ENCODE data around the gene FBXW4.
A peak's percentile ranks its signal among the peaks of the same experiment; 100 is the strongest.

FBXW4 gene

DNA sequence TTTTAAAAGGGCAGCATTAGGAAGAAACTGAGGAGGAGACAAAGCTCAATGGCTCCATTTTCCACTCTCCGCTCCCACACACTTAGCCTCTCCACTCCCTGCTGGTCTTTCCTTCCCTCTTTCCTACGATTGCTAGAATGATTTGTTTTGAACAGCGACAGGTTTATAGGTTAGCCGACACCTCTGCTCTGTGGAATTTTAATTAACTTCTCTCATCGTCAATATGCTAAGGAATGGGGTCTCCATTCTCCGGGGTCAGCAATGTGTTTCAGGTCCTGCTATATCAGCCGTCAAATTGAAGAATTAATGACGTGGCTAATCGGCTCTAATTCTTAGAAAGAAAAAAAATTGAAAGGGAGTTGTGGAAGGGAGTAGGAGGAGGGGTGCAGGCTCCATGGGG lies 28.9 kb downstream of the FBXW4 start:
- Histone ChIP-seq H3K4me1 (ENCODE audit: insufficient read depth, low read length) (no peaks in the 10 kb centered on the region), H3K9me3 (ENCODE audit: low read length) (peaks cover 1% of the 10 kb centered on the region), H2AFZ (ENCODE audit: low read depth, low read length) (no peak overlapping the region), H3K36me3 (ENCODE audit: insufficient read depth, low read length) (no peaks in the 10 kb centered on the region), H3K4me3 (ENCODE audit: low read length) (no peak overlapping the region), H3K27me3 (ENCODE audit: insufficient read depth, low read length) (peaks cover 71% of the 10 kb centered on the region)

DNA sequence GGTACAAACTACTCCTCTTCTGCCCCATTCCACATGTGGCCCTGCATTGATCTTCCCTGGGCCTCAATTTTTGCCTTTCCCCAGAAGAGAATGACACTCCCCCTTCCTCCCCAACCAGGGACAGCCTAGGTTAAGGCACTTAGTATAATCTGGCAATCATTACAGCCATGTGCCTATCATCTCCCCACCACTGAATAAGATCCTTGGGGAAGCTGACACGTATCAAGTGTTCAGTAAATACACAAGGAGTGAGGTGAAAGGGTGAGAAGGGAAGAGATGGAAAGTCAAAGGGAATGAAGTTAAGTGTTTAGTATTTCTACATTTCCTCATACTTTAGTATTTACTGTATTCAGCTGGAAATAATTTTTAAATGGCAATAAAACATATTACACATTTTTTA lies 31.9 kb downstream of the FBXW4 start:
- Histone ChIP-seq H3K4me1 (ENCODE audit: insufficient read depth, low read length) (no peaks in the 10 kb centered on the region), H2AFZ (ENCODE audit: low read depth, low read length) (no peak overlapping the region), H3K9me3 (ENCODE audit: low read length) (no peaks in the 10 kb centered on the region), H3K27me3 (ENCODE audit: insufficient read depth, low read length) (peaks cover 77% of the 10 kb centered on the region), H3K4me3 (ENCODE audit: low read length) (no peak overlapping the region), H3K36me3 (ENCODE audit: insufficient read depth, low read length) (no peaks in the 10 kb centered on the region)

DNA sequence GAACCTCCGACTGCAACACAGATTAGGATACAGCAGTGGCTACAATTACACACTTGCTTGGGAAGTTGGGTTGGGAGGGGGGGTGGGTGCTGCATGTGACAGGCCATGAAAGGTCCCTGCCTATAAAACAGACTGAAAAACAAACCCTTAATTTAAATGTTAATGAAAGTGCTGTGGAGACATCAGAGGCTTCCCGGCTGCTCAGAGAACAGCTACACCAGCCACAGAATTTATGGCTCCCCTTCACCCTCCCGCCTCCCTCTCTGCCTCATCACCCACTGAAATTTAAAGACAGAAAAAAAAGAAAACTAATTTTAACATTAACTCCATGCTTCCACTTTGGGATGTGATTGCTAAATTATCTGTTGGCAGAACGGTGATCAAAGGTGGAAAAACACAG lies 34.7 kb downstream of the FBXW4 start:
- Histone ChIP-seq H3K27me3 (ENCODE audit: insufficient read depth, low read length) (peaks cover 82% of the 10 kb centered on the region), H3K9me3 (ENCODE audit: low read length) (no peaks in the 10 kb centered on the region)

DNA sequence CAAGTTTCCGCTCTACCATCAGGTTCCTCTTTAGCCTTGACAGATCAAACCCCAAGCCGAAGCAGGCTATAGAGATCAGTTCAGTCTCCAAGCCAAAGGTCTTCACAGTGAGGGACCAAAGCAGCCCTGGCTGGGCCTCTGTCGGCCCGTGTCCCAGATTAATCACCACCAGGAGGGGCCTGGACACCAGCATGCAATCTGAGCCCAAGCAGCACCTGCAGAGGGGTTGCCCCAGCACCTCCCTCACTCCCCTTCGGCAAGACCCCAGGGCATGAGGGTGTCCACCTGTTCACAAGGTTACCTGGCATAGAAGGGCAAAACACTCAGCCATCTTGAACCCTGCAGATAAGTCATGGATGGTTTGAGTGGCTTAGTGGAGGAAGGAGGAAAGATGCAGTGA lies 36.0 kb downstream of the FBXW4 start:
- no peak overlapping the region for H2AFZ ChIP-seq (ENCODE audit: low read depth, low read length)
- H3K36me3 ChIP-seq (ENCODE audit: insufficient read depth, low read length) = no peaks in the 10 kb centered on the region
- H3K4me1 ChIP-seq (ENCODE audit: insufficient read depth, low read length) = no peaks in the 10 kb centered on the region
- no peak overlapping the region for H3K4me3 ChIP-seq (ENCODE audit: low read length)
- no peaks in the 10 kb centered on the region for H3K9me3 ChIP-seq (ENCODE audit: low read length)
- H3K27me3 ChIP-seq (ENCODE audit: insufficient read depth, low read length) = peaks cover 71% of the 10 kb centered on the region

More for the DNA sequence above, 34.7 kb downstream of the FBXW4 start:
- Histone ChIP-seq H3K36me3 (ENCODE audit: insufficient read depth, low read length) (no peaks in the 10 kb centered on the region), H3K4me1 (ENCODE audit: insufficient read depth, low read length) (no peaks in the 10 kb centered on the region), H2AFZ (ENCODE audit: low read depth, low read length) (no peak overlapping the region), H3K4me3 (ENCODE audit: low read length) (no peak overlapping the region)

DNA sequence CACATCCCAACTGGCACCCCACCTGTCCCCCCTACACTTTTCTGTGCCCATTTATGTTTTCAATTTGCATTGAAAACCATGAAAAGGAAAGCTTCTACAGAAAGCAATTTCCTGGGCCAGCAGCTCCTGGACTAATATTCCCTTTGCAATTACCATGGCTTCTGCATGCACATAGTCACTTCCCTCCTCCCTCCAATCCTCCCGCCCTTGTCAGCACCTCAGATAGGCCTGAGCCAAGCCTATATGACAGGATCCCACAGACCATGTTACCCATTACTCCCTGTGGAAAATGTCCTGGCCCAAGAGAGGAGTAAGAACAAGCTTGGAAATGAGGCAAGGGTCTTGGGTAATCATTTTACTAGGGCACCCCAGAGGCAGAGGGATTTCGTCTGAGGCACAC lies 38.1 kb downstream of the FBXW4 start:
- Histone ChIP-seq H3K9me3 (ENCODE audit: low read length) (no peaks in the 10 kb centered on the region), H3K27me3 (ENCODE audit: insufficient read depth, low read length) (peaks cover 65% of the 10 kb centered on the region), H2AFZ (ENCODE audit: low read depth, low read length) (no peak overlapping the region), H3K4me3 (ENCODE audit: low read length) (no peak overlapping the region), H3K36me3 (ENCODE audit: insufficient read depth, low read length) (no peaks in the 10 kb centered on the region), H3K4me1 (ENCODE audit: insufficient read depth, low read length) (peaks cover 3% of the 10 kb centered on the region)

DNA sequence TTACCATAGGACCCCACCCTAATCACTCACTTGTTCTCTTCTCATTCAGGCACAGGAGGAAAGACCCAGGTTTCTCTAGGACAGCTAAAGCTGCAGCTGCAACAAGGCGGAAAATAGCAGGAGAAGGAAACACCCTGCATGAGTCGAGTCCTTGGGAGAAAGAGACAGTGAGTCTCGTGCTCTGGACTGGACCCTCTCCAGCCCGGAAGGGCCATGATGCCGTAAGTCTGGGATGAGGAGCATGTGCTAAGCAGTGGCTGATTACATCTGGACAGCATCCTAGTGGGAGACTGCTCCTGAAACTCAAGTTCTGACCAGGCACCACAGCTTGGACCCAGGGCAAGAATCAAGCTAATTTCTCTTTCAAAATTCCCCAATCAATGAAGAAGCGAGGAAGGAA lies 39.4 kb downstream of the FBXW4 start:
- H3K4me3 ChIP-seq (ENCODE audit: low read length) = no peak overlapping the region
- no peaks in the 10 kb centered on the region for H3K36me3 ChIP-seq (ENCODE audit: insufficient read depth, low read length)
- peaks cover 16% of the 10 kb centered on the region for H3K4me1 ChIP-seq (ENCODE audit: insufficient read depth, low read length)
- H2AFZ ChIP-seq (ENCODE audit: low read depth, low read length) = no peak overlapping the region
- peaks cover 52% of the 10 kb centered on the region for H3K27me3 ChIP-seq (ENCODE audit: insufficient read depth, low read length)
- no peaks in the 10 kb centered on the region for H3K9me3 ChIP-seq (ENCODE audit: low read length)

DNA sequence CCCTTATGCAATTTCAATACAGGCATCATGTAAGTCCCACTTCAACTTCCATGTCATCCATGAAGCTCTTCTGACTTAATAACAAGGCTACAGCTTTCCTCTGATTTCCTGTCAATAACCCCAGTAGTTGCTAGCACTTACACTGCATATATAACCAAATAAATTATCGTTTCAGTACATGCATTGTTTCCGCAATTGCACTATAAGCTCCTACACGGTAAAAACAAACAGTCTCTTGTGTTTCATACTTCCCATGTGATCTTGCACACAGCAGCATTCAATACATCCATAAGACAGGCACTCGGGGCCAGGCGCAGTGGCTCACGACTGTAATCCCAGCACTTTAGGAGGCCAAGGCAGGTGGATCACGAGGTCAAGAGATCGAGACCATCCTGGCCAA lies 41.4 kb downstream of the FBXW4 start:
- H3K27me3 ChIP-seq (ENCODE audit: insufficient read depth, low read length) = peaks cover 54% of the 10 kb centered on the region
- H2AFZ ChIP-seq (ENCODE audit: low read depth, low read length) = no peak overlapping the region
- H3K9me3 ChIP-seq (ENCODE audit: low read length) = no peaks in the 10 kb centered on the region
- peaks cover 22% of the 10 kb centered on the region for H3K4me1 ChIP-seq (ENCODE audit: insufficient read depth, low read length)
- no peaks in the 10 kb centered on the region for H3K36me3 ChIP-seq (ENCODE audit: insufficient read depth, low read length)
- H3K4me3 ChIP-seq (ENCODE audit: low read length) = no peak overlapping the region

DNA sequence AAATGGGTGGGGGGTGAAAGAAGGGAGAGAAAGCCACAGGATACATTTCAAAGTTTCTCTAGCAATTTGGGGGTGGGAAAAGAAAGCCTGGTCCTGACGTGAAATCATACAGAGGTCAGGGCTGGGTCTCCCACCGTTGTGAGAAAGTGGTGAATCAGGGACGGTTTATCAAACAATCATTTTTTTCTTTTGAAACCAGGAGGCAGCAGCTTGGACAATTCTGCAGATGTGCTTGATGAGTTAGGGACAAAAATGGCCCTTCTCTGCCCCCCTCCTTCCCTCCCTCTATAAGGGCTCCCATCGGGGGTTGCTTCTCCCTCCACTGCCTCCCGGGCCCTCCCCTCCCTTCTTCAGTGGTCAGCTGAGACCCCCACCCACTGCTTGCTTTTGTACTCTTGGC lies 43.6 kb downstream of the FBXW4 start:
- no peaks in the 10 kb centered on the region for H3K9me3 ChIP-seq (ENCODE audit: low read length)
- H3K4me3 ChIP-seq (ENCODE audit: low read length) = no peak overlapping the region
- peaks cover 62% of the 10 kb centered on the region for H3K27me3 ChIP-seq (ENCODE audit: insufficient read depth, low read length)
- H3K36me3 ChIP-seq (ENCODE audit: insufficient read depth, low read length) = no peaks in the 10 kb centered on the region
- peaks cover 22% of the 10 kb centered on the region for H3K4me1 ChIP-seq (ENCODE audit: insufficient read depth, low read length)
- no peak overlapping the region for H2AFZ ChIP-seq (ENCODE audit: low read depth, low read length)

DNA sequence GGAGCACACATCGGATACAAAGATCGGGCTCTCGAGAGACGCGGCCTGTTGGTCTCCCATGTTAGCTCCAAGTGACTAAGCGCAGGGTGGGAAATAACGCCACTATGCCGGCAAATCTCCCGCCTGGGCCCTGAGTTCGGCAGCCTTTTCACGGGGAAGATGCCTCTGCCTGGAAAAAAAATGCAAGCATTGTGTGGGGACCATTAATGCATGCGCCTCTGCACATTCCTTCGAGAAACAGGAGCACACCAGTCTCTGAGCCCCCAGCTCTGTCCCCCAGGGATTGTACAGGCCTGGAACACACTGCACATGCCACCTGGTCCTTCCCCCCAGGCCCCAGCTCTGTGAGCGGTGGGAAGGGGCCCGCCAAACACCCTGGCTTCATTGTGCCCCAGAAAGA lies 44.1 kb downstream of the FBXW4 start:
- Histone ChIP-seq H3K9me3 (ENCODE audit: low read length) (no peaks in the 10 kb centered on the region), H3K4me1 (ENCODE audit: insufficient read depth, low read length) (peaks cover 22% of the 10 kb centered on the region)

DNA sequence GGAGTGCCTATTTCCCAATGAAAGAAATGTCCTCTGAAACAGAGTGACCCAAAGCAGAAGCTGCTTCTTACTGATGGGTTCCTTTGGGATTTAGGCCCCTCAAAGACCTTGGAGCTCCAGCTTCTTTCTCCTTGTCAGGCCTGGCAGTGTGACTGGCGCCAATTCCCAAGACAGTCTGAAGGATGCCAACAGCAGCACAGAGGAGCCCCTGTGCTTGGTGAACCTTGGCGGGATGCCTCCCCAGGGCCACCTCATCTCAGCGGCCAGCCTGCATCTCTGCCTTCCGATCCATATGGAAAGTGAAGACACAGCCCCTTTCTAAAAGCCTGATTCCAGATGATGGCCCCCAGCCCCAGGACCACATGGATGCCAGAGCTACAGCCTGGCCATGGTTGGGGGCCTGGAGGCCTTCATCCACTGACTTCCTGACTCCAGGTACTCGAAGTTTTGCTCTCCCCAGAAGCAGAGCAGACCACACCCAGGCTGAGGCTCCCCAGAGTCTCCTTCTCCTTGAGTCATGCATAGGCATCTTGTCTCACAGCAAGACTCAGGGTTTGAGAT lies 45.4 kb downstream of the FBXW4 start:
- no peaks in the 10 kb centered on the region for H3K36me3 ChIP-seq (ENCODE audit: insufficient read depth, low read length)
- peaks cover 24% of the 10 kb centered on the region for H3K4me1 ChIP-seq (ENCODE audit: insufficient read depth, low read length)
- H3K4me3 ChIP-seq (ENCODE audit: low read length) = no peak overlapping the region
- H3K27me3 ChIP-seq (ENCODE audit: insufficient read depth, low read length) = peaks cover 65% of the 10 kb centered on the region
- no peaks in the 10 kb centered on the region for H3K9me3 ChIP-seq (ENCODE audit: low read length)
- H2AFZ ChIP-seq (ENCODE audit: low read depth, low read length) = no peak overlapping the region

More for the DNA sequence above, 44.1 kb downstream of the FBXW4 start:
- Histone ChIP-seq H3K27me3 (ENCODE audit: insufficient read depth, low read length) (peaks cover 61% of the 10 kb centered on the region), H3K4me3 (ENCODE audit: low read length) (peak overlapping the region; percentile 4), H2AFZ (ENCODE audit: low read depth, low read length) (no peak overlapping the region), H3K36me3 (ENCODE audit: insufficient read depth, low read length) (no peaks in the 10 kb centered on the region)

DNA sequence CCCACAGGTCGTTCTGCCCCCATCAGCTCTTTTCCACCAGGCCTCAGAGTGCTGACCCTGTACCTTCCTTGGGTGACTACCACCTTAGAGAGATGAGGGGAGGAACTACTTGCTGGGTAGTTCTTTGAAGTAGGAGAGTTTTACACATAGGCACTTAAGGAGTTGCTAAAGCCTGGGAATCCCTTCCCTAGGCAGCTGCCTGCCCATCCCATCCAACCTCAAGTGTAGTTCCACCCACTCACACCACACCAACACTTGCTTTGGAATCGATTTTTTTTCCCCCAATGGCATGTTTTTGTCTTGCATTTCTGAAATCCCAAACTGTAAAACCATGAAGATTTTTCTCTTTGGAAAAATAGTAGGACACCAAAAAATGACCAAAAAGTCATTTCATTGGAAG lies 47.7 kb downstream of the FBXW4 start:
- Histone ChIP-seq H2AFZ (ENCODE audit: low read depth, low read length) (no peak overlapping the region), H3K4me1 (ENCODE audit: insufficient read depth, low read length) (peaks cover 39% of the 10 kb centered on the region), H3K4me3 (ENCODE audit: low read length) (no peak overlapping the region), H3K9me3 (ENCODE audit: low read length) (no peaks in the 10 kb centered on the region), H3K27me3 (ENCODE audit: insufficient read depth, low read length) (peaks cover 61% of the 10 kb centered on the region), H3K36me3 (ENCODE audit: insufficient read depth, low read length) (no peaks in the 10 kb centered on the region)

DNA sequence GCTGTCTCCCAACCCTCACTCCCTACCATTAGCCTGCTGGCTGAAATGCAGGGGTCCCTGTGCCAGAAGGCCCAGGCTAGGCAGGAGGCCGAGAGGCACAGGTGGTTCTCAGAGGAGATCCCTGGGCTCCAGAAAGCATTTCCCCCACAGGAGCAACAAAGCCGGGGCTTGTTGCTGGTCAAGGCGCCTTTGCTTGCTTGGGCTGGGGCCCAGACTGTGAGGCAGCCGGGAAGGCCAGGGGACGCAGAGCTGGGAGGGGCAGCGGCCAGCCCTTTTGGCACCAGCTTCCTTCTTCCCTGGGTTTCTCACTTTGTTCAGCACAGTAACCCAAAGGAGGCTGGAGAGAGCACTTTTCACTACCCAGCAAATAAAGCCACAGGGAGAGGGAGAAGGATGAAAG lies 48.6 kb downstream of the FBXW4 start:
- H3K27me3 ChIP-seq (ENCODE audit: insufficient read depth, low read length) = peaks cover 61% of the 10 kb centered on the region
- H3K36me3 ChIP-seq (ENCODE audit: insufficient read depth, low read length) = no peaks in the 10 kb centered on the region
- H3K4me1 ChIP-seq (ENCODE audit: insufficient read depth, low read length) = peaks cover 30% of the 10 kb centered on the region
- H3K9me3 ChIP-seq (ENCODE audit: low read length) = no peaks in the 10 kb centered on the region
- H2AFZ ChIP-seq (ENCODE audit: low read depth, low read length) = no peak overlapping the region
- no peak overlapping the region for H3K4me3 ChIP-seq (ENCODE audit: low read length)

DNA sequence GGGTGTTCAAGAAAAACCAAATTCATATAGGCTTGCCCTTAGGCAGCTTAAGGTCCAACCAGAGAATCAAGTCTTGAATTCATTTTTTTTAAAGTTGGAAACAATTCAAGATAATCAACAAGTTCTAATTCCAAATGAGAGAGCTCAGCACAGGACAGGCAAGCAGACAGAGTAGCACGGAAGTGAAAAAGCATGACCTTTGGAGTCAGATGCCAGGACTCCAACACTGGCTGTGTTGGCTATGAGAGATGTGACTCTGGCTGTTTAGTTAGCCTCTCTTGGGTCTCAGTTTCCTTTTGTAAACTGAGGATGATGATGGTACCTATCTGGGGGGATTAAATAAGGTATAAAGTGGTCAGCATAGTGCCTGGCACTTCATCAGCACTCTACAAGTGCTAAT lies 49.3 kb downstream of the FBXW4 start:
- H3K9me3 ChIP-seq (ENCODE audit: low read length) = no peaks in the 10 kb centered on the region
- peaks cover 23% of the 10 kb centered on the region for H3K4me1 ChIP-seq (ENCODE audit: insufficient read depth, low read length)
- no peaks in the 10 kb centered on the region for H3K36me3 ChIP-seq (ENCODE audit: insufficient read depth, low read length)
- H3K27me3 ChIP-seq (ENCODE audit: insufficient read depth, low read length) = peaks cover 61% of the 10 kb centered on the region
- no peak overlapping the region for H2AFZ ChIP-seq (ENCODE audit: low read depth, low read length)
- H3K4me3 ChIP-seq (ENCODE audit: low read length) = no peak overlapping the region

DNA sequence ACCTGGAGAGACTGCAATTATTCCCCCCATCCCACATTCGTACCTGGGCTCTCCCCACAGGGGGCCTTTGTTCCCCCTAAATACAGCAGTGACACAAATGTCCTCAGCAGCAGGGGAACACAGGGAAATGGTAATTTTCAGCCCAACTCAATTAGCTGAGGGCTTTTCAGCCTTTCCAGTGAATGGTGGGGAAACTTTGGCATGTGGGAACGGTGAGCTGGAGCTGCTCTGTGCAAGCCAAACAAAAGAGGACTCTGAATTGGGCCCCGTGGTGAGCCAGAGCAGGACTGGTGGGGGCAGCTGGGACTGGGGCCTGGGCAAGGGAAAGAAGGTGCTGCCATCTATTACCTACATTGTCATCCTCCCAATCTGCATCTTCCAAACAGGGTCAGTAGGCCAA lies 51.0 kb downstream of the FBXW4 start:
- H3K4me3 ChIP-seq (ENCODE audit: low read length) = no peak overlapping the region
- H3K27me3 ChIP-seq (ENCODE audit: insufficient read depth, low read length) = peaks cover 59% of the 10 kb centered on the region
- H2AFZ ChIP-seq (ENCODE audit: low read depth, low read length) = no peak overlapping the region
- no peaks in the 10 kb centered on the region for H3K9me3 ChIP-seq (ENCODE audit: low read length)
- no peaks in the 10 kb centered on the region for H3K36me3 ChIP-seq (ENCODE audit: insufficient read depth, low read length)
- peaks cover 16% of the 10 kb centered on the region for H3K4me1 ChIP-seq (ENCODE audit: insufficient read depth, low read length)
